Central memory CD8-positive, alpha-beta T cell (primary cell): Measurements from ENCODE around the gene FTH1.
A peak's percentile ranks its signal among the peaks of the same experiment; 100 is the strongest.
"Not testable (repeated sequence)": the region's sequence is repeated elsewhere in the genome, so short reads cannot be mapped to it uniquely, and the experiment has no call there.

ENCODE experiments used
- ATAC-seq: fragments of 150-1000 bp; cut with Tn5 transposase; replicated peaks from 2 replicates; pipeline ENCODE4 v1.10.0; 2022; ENCODE audit warnings: mild to moderate bottlenecking, moderate FRiP score, moderate number of reproducible peaks; ENCODE audit not compliant: poor library complexity, severe bottlenecking; ENCODE audit errors: extremely low read depth
- DNase-seq, 2 donors: peaks; one replicate each; pipeline ENCODE4 v3.0.0; 2021; ENCODE audit warnings: low spot score in 2 of 2
- H3K27ac Mint-ChIP-seq: one replicate; pipeline ENCODE4 v1.8.0; 2022; ENCODE audit warnings: low read depth, mild to moderate bottlenecking, moderate library complexity, mixed read lengths
- H3K27me3 Mint-ChIP-seq: one replicate; pipeline ENCODE4 v1.8.0; 2022; ENCODE audit warnings: mixed read lengths
- H3K36me3 Mint-ChIP-seq: one replicate; pipeline ENCODE4 v1.8.0; 2022; ENCODE audit warnings: mild to moderate bottlenecking, moderate library complexity, mixed read lengths; ENCODE audit not compliant: insufficient read depth
- H3K4me1 Mint-ChIP-seq: one replicate; pipeline ENCODE4 v1.8.0; 2022; ENCODE audit warnings: mixed read lengths
- H3K4me3 Mint-ChIP-seq: one replicate; pipeline ENCODE4 v1.8.0; 2022; ENCODE audit warnings: mild to moderate bottlenecking, moderate library complexity, mixed read lengths
- H3K9me3 Mint-ChIP-seq: one replicate; pipeline ENCODE4 v1.8.0; 2022; ENCODE audit warnings: mixed read lengths

The FTH1 gene

GRCh38 chr11:61964666-61965271 lies 2.7 kb downstream of the FTH1 start:
- not testable (repeated sequence) for DNase-seq, ATAC-seq, H3K27me3 Mint-ChIP-seq, H3K9me3 Mint-ChIP-seq
- Mint-ChIP-seq H3K27ac (peak overlapping the region; percentile 94), H3K4me1 (peaks cover 57% of the 10 kb centered on the region), H3K36me3 (peaks cover 69% of the 10 kb centered on the region), H3K4me3 (peak overlapping the region; percentile 90)

DNA sequence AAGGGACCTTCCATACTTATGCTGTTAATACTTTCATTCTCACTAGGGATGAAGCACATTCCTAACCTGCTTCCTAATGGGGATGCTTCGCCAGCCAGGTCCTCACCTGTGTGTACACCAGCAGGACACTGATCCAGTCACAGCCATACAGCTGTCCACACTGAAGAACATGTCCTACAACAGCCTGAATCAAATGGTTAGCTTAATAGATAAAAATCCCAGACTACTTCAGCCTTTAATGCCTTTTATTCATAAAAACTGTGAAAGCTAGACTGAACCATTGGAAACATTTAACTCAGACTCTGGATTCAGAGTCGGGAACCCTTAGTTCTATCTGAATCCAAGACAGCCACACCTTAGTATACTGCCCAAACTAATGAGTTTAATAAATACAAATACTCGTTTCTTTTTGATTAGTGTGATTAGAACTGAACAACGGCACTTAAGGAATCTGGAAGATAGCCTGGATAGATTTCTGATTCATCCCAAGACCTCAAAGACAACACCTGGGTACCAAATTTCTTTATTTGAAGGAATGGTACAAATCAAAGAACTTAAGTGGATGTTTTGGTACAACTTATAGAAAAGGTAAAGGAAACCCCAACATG lies 3.3 kb downstream of the FTH1 start:
- ATAC-seq (no peak), DNase-seq (no peak)
- H3K4me1 Mint-ChIP-seq: peaks cover 53% of the 10 kb centered on the region
- H3K27ac Mint-ChIP-seq: peak overlapping the region; percentile 94
- peaks cover 66% of the 10 kb centered on the region for H3K36me3 Mint-ChIP-seq
- no peaks in the 10 kb centered on the region for H3K27me3 Mint-ChIP-seq
- peak overlapping the region; percentile 90 for H3K4me3 Mint-ChIP-seq
- no peaks in the 10 kb centered on the region for H3K9me3 Mint-ChIP-seq

- H3K36me3 Mint-ChIP-seq: peaks cover 65% of the 10 kb centered on the region
- no peaks in the 10 kb centered on the region for H3K9me3 Mint-ChIP-seq
- peak overlapping the region; percentile 90 for H3K4me3 Mint-ChIP-seq
- DNase-seq: no peak
- peaks cover 47% of the 10 kb centered on the region for H3K4me1 Mint-ChIP-seq
- peak overlapping the region; percentile 94 for H3K27ac Mint-ChIP-seq
- ATAC-seq: no peak
- no peaks in the 10 kb centered on the region for H3K27me3 Mint-ChIP-seq
Observed at GRCh38 chr11:61963282-61964057, 4.0 kb downstream of the FTH1 start.

- ATAC-seq (no peak), DNase-seq (no peak)
- peaks cover 60% of the 10 kb centered on the region for H3K36me3 Mint-ChIP-seq
- no peaks in the 10 kb centered on the region for H3K27me3 Mint-ChIP-seq
- no peaks in the 10 kb centered on the region for H3K9me3 Mint-ChIP-seq
- peak overlapping the region; percentile 94 for H3K27ac Mint-ChIP-seq
- H3K4me1 Mint-ChIP-seq: peaks cover 42% of the 10 kb centered on the region
- H3K4me3 Mint-ChIP-seq: peak overlapping the region; percentile 90
Observed at GRCh38 chr11:61963016-61963281, 4.5 kb downstream of the FTH1 start.

DNA sequence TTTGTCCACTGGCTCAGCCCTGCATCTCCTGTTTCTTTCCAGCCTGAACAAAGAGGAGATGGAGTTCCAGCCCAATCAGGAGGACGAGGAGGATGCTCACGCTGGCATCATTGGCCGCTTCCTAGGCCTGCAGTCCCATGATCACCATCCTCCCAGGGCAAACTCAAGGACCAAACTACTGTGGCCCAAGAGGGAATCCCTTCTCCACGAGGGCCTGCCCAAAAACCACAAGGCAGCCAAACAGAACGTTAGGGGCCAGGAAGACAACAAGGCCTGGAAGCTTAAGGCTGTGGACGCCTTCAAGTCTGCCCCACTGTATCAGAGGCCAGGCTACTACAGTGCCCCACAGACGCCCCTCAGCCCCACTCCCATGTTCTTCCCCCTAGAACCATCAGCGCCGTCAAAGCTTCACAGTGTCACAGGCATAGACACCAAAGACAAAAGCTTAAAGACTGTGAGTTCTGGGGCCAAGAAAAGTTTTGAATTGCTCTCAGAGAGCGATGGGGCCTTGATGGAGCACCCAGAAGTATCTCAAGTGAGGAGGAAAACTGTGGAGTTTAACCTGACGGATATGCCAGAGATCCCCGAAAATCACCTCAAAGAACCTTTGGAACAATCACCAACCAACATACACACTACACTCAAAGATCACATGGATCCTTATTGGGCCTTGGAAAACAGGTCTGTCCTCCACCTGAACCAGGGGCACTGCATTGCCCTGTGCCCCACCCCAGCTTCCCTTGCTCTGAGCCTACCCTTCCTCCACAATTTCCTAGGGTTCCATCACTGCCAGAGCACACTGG lies 5.0 kb downstream of the FTH1 start:
- H3K4me1 Mint-ChIP-seq: peaks cover 42% of the 10 kb centered on the region
- no peaks in the 10 kb centered on the region for H3K27me3 Mint-ChIP-seq
- peak overlapping the region; percentile 52 for H3K4me3 Mint-ChIP-seq
- ATAC-seq: no peak
- peaks cover 54% of the 10 kb centered on the region for H3K36me3 Mint-ChIP-seq
- peak overlapping the region; percentile 94 for H3K27ac Mint-ChIP-seq
- no peaks in the 10 kb centered on the region for H3K9me3 Mint-ChIP-seq
- no peak for DNase-seq

DNA sequence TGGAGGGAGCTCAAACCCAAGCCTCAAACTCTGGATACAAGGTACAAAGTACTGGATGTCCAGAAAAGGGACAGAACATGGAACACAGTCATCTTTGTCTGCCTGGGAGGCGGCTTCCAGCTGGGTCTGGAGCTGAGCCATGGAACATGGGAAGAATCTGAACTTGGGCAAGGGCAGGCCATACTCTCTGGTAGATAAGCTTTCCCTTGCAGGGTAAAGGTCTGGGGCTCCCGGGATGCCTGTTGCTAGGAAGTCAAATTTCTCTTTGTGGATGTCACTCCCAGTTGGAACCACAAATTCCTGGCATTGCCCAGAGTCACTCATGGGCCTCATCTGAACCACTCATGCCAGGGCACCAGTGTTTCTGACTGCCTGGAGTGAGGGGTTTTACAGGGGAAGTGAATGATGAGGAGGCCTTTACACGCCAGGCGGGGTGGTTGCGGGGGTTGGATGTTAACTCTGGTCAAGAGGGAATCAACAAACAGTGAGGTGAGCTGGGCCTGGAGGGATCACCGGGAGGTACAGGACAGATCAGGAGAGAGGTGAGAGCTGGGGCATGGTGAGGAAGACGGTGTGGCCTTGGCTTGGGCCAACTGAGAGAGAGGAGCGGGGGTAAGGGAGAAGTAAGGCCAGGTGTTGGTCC lies 5.7 kb downstream of the FTH1 start:
- Mint-ChIP-seq H3K4me1 (peaks cover 42% of the 10 kb centered on the region), H3K36me3 (peaks cover 48% of the 10 kb centered on the region), H3K9me3 (no peaks in the 10 kb centered on the region), H3K4me3 (peak overlapping the region; percentile 52), H3K27me3 (no peaks in the 10 kb centered on the region), H3K27ac (peak overlapping the region; percentile 94)
- DNase-seq (no peak), ATAC-seq (no peak)

GRCh38 chr11:61960532-61960931 lies 6.9 kb downstream of the FTH1 start:
- no peaks in the 10 kb centered on the region for H3K27me3 Mint-ChIP-seq
- no peak for DNase-seq
- H3K27ac Mint-ChIP-seq: no peak overlapping the region
- H3K9me3 Mint-ChIP-seq: no peaks in the 10 kb centered on the region
- ATAC-seq: no peak
- peaks cover 36% of the 10 kb centered on the region for H3K36me3 Mint-ChIP-seq
- no peak overlapping the region for H3K4me3 Mint-ChIP-seq
- H3K4me1 Mint-ChIP-seq: peaks cover 36% of the 10 kb centered on the region

DNA sequence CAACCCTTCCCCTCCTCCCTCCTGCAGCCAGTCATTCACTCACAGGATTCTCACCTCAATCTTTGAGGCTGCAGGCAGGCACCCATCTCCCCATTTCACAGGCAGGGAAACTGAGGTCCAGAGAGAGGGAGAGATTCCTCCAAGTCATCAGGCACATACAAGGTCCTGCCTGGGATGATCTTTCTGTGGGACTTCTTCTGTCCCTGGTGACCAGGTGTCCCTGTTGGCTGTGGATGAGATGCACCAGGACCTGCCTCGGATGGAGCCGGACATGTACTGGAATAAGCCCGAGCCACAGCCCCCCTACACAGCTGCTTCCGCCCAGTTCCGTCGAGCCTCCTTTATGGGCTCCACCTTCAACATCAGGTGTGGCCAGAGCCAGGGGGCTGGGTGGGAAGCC lies 7.8 kb downstream of the FTH1 start:
- H3K4me3 Mint-ChIP-seq: no peak overlapping the region
- peaks cover 28% of the 10 kb centered on the region for H3K36me3 Mint-ChIP-seq
- H3K9me3 Mint-ChIP-seq: no peaks in the 10 kb centered on the region
- peaks cover 8% of the 10 kb centered on the region for H3K27me3 Mint-ChIP-seq
- H3K27ac Mint-ChIP-seq: no peak overlapping the region
- ATAC-seq: no peak
- H3K4me1 Mint-ChIP-seq: peaks cover 27% of the 10 kb centered on the region
- DNase-seq: no peak

GRCh38 chr11:61959114-61959513 lies 8.3 kb downstream of the FTH1 start:
- H3K9me3 Mint-ChIP-seq: no peaks in the 10 kb centered on the region
- H3K27ac Mint-ChIP-seq: peak overlapping the region; percentile 42
- H3K4me1 Mint-ChIP-seq: peaks cover 22% of the 10 kb centered on the region
- peaks cover 22% of the 10 kb centered on the region for H3K36me3 Mint-ChIP-seq
- peaks cover 14% of the 10 kb centered on the region for H3K27me3 Mint-ChIP-seq
- no peak for ATAC-seq
- DNase-seq: no peak
- H3K4me3 Mint-ChIP-seq: no peak overlapping the region

- no peak overlapping the region for H3K4me3 Mint-ChIP-seq
- peaks cover 17% of the 10 kb centered on the region for H3K36me3 Mint-ChIP-seq
- H3K27ac Mint-ChIP-seq: peak overlapping the region; percentile 42
- peaks cover 16% of the 10 kb centered on the region for H3K27me3 Mint-ChIP-seq
- DNase-seq (no peak), ATAC-seq (no peak)
- peaks cover 16% of the 10 kb centered on the region for H3K4me1 Mint-ChIP-seq
- no peaks in the 10 kb centered on the region for H3K9me3 Mint-ChIP-seq
Observed at GRCh38 chr11:61958590-61958989, 8.8 kb downstream of the FTH1 start.

- no peak overlapping the region for H3K27ac Mint-ChIP-seq
- no peak overlapping the region for H3K4me3 Mint-ChIP-seq
- ATAC-seq (no peak), DNase-seq (no peak)
- peaks cover 16% of the 10 kb centered on the region for H3K27me3 Mint-ChIP-seq
- H3K9me3 Mint-ChIP-seq: no peaks in the 10 kb centered on the region
- peaks cover 3% of the 10 kb centered on the region for H3K36me3 Mint-ChIP-seq
- H3K4me1 Mint-ChIP-seq: peaks cover 6% of the 10 kb centered on the region
Observed at GRCh38 chr11:61957021-61957770, 10.2 kb downstream of the FTH1 start.
